Loucy (cell line): Measurements from ENCODE around the gene GDPD3.

ENCODE experiments used
- H2AFZ ChIP-seq: fragments of 200-600 bp; sonication (generic); 2 replicates; pipeline ENCODE4 v1.6.0; 2016; ENCODE audit warnings: antibody characterized with exemption, mild to moderate bottlenecking, low read length, moderate library complexity
- H3F3A ChIP-seq: fragments of 200-600 bp; 2 replicates; pipeline ENCODE4 v1.6.0; 2016; ENCODE audit warnings: antibody characterized with exemption, low read depth, mild to moderate bottlenecking
- H3K27me3 ChIP-seq: fragments of 200-600 bp; sonication (generic); 2 replicates; pipeline ENCODE4 v1.6.1; 2014; ENCODE audit warnings: low read length, mild to moderate bottlenecking; ENCODE audit not compliant: insufficient read depth, poor library complexity, severe bottlenecking
- H3K36me3 ChIP-seq: fragments of 200-600 bp; sonication (generic); 2 replicates; pipeline ENCODE4 v1.6.1; 2016; ENCODE audit warnings: low read length; ENCODE audit not compliant: insufficient read depth
- H3K4me1 ChIP-seq: fragments of 200-600 bp; sonication (generic); 2 replicates; pipeline ENCODE4 v1.5.1; 2014; ENCODE audit warnings: low read length, mild to moderate bottlenecking; ENCODE audit not compliant: insufficient read depth, poor library complexity, severe bottlenecking
- H3K4me2 ChIP-seq: fragments of 200-600 bp; sonication (generic); 2 replicates; pipeline ENCODE4 v1.6.0; 2014; ENCODE audit warnings: antibody characterized with exemption, low read length, low read depth, mild to moderate bottlenecking; ENCODE audit not compliant: poor library complexity, severe bottlenecking
- H3K4me3 ChIP-seq: fragments of 200-600 bp; sonication (generic); 2 replicates; pipeline ENCODE4 v1.5.1; 2014; ENCODE audit warnings: low read length, mild to moderate bottlenecking, mixed read lengths; ENCODE audit not compliant: poor library complexity, severe bottlenecking
- H3K79me2 ChIP-seq: fragments of 200-600 bp; sonication (generic); 2 replicates; pipeline ENCODE4 v1.6.1; 2014; ENCODE audit warnings: low read length; ENCODE audit not compliant: insufficient read depth
- H3K9ac ChIP-seq: fragments of 200-600 bp; sonication (generic); 2 replicates; pipeline ENCODE4 v1.6.0; 2014; ENCODE audit warnings: mild to moderate bottlenecking, low read depth, low read length, moderate library complexity; ENCODE audit not compliant: poor library complexity, severe bottlenecking
- H3K9me2 ChIP-seq: fragments of 200-600 bp; sonication (generic); replicated peaks from 2 replicates; pipeline ENCODE4 v1.6.1; 2016; ENCODE audit warnings: low read depth, low read length, mixed read lengths
- H3K9me3 ChIP-seq: fragments of 200-600 bp; sonication (generic); 2 replicates; pipeline ENCODE4 v1.6.1; 2014; ENCODE audit warnings: mild to moderate bottlenecking, antibody characterized with exemption, low read length, low read depth; ENCODE audit not compliant: insufficient read depth
- H4K20me1 ChIP-seq: fragments of 200-600 bp; sonication (generic); 2 replicates; pipeline ENCODE4 v1.6.0; 2014; ENCODE audit warnings: antibody characterized with exemption, low read length, mild to moderate bottlenecking; ENCODE audit not compliant: insufficient read depth, poor library complexity, severe bottlenecking
- CTCF ChIP-seq: fragments of 200-600 bp; sonication (generic); conservative IDR thresholded peaks from 2 replicates; pipeline ENCODE4 v1.5.1; 2014; ENCODE audit warnings: mild to moderate bottlenecking, antibody characterized with exemption, low read length
- EZH2phosphoT487 ChIP-seq: fragments of 200-600 bp; IDR thresholded peaks from 2 replicates; pipeline ENCODE4 v1.6.1; 2018; ENCODE audit warnings: antibody characterized with exemption, mild to moderate bottlenecking, moderate library complexity, borderline replicate concordance

GDPD3 gene

GRCh38 chr16:30152517-30152916 is 39.2 kb upstream of the GDPD3 start:
- no peaks in the 10 kb centered on the region for H3K36me3 ChIP-seq

GRCh38 chr16:30151091-30151490 is 37.8 kb upstream of the GDPD3 start:
- H3K79me2 ChIP-seq = no peaks in the 10 kb centered on the region

More at GRCh38 chr16:30152517-30152916, 39.2 kb upstream of the GDPD3 start:
- no peak for TF ChIP-seq EZH2phosphoT487
- TF ChIP-seq CTCF = no peak
- H3F3A ChIP-seq = no peaks in the 10 kb centered on the region
- H4K20me1 ChIP-seq = no peaks in the 10 kb centered on the region
- H3K9ac ChIP-seq = no peak overlapping the region
- no peak overlapping the region for H2AFZ ChIP-seq
- no peaks in the 10 kb centered on the region for H3K27me3 ChIP-seq
- H3K4me1 ChIP-seq = no peaks in the 10 kb centered on the region
- H3K4me3 ChIP-seq = no peak overlapping the region
- peaks cover 8% of the 10 kb centered on the region for H3K9me3 ChIP-seq
- H3K79me2 ChIP-seq = no peaks in the 10 kb centered on the region
- H3K4me2 ChIP-seq = no peak overlapping the region
- no peaks in the 10 kb centered on the region for H3K9me2 ChIP-seq

DNA sequence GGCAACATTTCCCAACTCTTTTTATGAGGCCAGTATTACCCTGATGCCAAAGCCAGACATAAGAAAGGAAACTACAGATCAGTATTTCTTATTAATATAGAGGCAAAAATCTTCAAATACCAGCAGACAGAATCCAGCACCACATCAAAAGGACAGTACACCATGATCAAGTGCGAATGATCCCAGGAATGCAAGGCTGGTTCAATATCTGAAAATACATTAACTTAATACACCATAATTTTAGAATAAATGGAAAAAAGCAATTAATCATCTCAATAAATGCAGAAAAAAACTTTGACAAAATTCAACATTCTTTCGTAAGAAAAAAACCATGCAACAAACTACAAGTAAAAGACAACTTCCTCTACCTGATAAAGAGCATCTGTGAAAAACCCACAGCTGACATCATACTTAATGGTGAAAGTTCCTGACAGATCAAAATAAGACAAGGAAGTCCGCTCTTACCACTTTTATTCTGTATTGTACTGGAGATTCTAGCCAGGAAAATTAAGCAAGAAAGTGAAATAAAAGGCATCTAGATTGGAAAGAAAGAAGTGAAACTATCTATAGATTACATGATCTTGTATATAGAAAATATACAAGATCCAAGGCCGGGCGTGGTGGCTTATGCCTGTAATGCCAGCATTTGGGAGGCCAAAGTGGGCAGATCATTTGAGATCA is 36.1 kb upstream of the GDPD3 start:
- Histone ChIP-seq H3K4me1 (no peaks in the 10 kb centered on the region), H3K9me3 (peaks cover 8% of the 10 kb centered on the region), H3K27me3 (no peaks in the 10 kb centered on the region), H3K79me2 (no peaks in the 10 kb centered on the region), H3K9ac (no peak overlapping the region), H3K36me3 (no peaks in the 10 kb centered on the region), H3K4me2 (no peak overlapping the region), H3K9me2 (no peaks in the 10 kb centered on the region), H4K20me1 (no peaks in the 10 kb centered on the region), H3F3A (no peaks in the 10 kb centered on the region), H2AFZ (no peak overlapping the region), H3K4me3 (no peak overlapping the region)
- TF ChIP-seq CTCF = no peak
- TF ChIP-seq EZH2phosphoT487 = no peak

More at GRCh38 chr16:30151091-30151490, 37.8 kb upstream of the GDPD3 start:
- H3K9ac ChIP-seq = no peak overlapping the region
- H3K9me3 ChIP-seq = peaks cover 8% of the 10 kb centered on the region
- H4K20me1 ChIP-seq = no peaks in the 10 kb centered on the region
- H3K36me3 ChIP-seq = no peaks in the 10 kb centered on the region
- no peak overlapping the region for H3K4me2 ChIP-seq
- H3K27me3 ChIP-seq = no peaks in the 10 kb centered on the region
- TF ChIP-seq EZH2phosphoT487 (no peak), CTCF (no peak)
- no peak overlapping the region for H2AFZ ChIP-seq
- H3K4me1 ChIP-seq = no peaks in the 10 kb centered on the region
- H3K4me3 ChIP-seq = no peak overlapping the region
- no peaks in the 10 kb centered on the region for H3F3A ChIP-seq
- H3K9me2 ChIP-seq = no peaks in the 10 kb centered on the region
